Lower lobe of right lung (tissue), 2 donors: ENCODE measurements around the gene CEMIP2. TPM values are rescaled to one million over a fixed set of nuclear protein-coding genes. Genes with fewer than 3 reads are reported as not detected.
A peak's percentile ranks its signal among the peaks of the same experiment; 100 is the strongest.

ENCODE experiments used
- ATAC-seq, 2 donors: fragments of 200-7000 bp; cut with Tn5 transposase; one replicate each; pipeline ENCODE4 v1.9.1; 2020 to 2022; ENCODE audit warnings: mild to moderate bottlenecking in 2 of 2, moderate library complexity in 2 of 2
- DNase-seq: peaks from one replicate; pipeline ENCODE4 v3.0.0-alpha.2; 2020
- H3K27ac ChIP-seq: fragments of 200-600 bp; one replicate; pipeline ENCODE4 v1.8.0; 2022
- H3K27me3 ChIP-seq: fragments of 200-600 bp; one replicate; pipeline ENCODE4 v1.8.0; 2022; ENCODE audit warnings: low read depth
- H3K36me3 ChIP-seq: fragments of 200-600 bp; one replicate; pipeline ENCODE4 v1.8.0; 2022; ENCODE audit warnings: mild to moderate bottlenecking
- H3K4me1 ChIP-seq: fragments of 200-600 bp; one replicate; pipeline ENCODE4 v1.8.0; 2022
- H3K4me3 ChIP-seq: fragments of 200-600 bp; one replicate; pipeline ENCODE4 v1.8.0; 2022; ENCODE audit warnings: mild to moderate bottlenecking
- H3K9me3 ChIP-seq: fragments of 200-600 bp; one replicate; pipeline ENCODE4 v1.8.0; 2022
- intact Hi-C: fragments of 100-400 bp; cut with DNase I; formaldehyde crosslinking; loops from one replicate; pipeline ENCODE4 v1.11.0; 2022
- long read RNA-seq: library from polyadenylated mRNA; unstranded; transcript quantifications from one replicate; pipeline ENCODE4 v2.0.0, GENCODE V29; 2021
- total RNA-seq: library from RNA; stranded (reverse); fragmentation: NEBNext Ultra II Directional; extraction: Animal tissue kit (Norgen Biotek cat#: 25700); gene quantifications from one replicate; pipeline ENCODE4 v1.2.1, GENCODE V29; 2021
- TF ChIP-seq, protein P1 (sequence below): fragments of 200-600 bp; IDR thresholded peaks from one replicate; pipeline ENCODE4 v1.8.0; 2022; ENCODE audit warnings: antibody characterized with exemption, mild to moderate bottlenecking
- donor health status: DM: no; HTN: yes; CAD: no; lungs with severe emphysema.

CEMIP2 gene, protein sequence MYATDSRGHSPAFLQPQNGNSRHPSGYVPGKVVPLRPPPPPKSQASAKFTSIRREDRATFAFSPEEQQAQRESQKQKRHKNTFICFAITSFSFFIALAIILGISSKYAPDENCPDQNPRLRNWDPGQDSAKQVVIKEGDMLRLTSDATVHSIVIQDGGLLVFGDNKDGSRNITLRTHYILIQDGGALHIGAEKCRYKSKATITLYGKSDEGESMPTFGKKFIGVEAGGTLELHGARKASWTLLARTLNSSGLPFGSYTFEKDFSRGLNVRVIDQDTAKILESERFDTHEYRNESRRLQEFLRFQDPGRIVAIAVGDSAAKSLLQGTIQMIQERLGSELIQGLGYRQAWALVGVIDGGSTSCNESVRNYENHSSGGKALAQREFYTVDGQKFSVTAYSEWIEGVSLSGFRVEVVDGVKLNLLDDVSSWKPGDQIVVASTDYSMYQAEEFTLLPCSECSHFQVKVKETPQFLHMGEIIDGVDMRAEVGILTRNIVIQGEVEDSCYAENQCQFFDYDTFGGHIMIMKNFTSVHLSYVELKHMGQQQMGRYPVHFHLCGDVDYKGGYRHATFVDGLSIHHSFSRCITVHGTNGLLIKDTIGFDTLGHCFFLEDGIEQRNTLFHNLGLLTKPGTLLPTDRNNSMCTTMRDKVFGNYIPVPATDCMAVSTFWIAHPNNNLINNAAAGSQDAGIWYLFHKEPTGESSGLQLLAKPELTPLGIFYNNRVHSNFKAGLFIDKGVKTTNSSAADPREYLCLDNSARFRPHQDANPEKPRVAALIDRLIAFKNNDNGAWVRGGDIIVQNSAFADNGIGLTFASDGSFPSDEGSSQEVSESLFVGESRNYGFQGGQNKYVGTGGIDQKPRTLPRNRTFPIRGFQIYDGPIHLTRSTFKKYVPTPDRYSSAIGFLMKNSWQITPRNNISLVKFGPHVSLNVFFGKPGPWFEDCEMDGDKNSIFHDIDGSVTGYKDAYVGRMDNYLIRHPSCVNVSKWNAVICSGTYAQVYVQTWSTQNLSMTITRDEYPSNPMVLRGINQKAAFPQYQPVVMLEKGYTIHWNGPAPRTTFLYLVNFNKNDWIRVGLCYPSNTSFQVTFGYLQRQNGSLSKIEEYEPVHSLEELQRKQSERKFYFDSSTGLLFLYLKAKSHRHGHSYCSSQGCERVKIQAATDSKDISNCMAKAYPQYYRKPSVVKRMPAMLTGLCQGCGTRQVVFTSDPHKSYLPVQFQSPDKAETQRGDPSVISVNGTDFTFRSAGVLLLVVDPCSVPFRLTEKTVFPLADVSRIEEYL (N-terminal part only)
- 152 TPM for total RNA-seq
- long read RNA-seq, full-length matches to known transcripts, result 16 of 55 reads
- long read RNA-seq, partial matches to known transcripts, result 15 of 55 reads
- long read RNA-seq, other reads (novel, unspliced or antisense), result 24 of 55 reads

DNA sequence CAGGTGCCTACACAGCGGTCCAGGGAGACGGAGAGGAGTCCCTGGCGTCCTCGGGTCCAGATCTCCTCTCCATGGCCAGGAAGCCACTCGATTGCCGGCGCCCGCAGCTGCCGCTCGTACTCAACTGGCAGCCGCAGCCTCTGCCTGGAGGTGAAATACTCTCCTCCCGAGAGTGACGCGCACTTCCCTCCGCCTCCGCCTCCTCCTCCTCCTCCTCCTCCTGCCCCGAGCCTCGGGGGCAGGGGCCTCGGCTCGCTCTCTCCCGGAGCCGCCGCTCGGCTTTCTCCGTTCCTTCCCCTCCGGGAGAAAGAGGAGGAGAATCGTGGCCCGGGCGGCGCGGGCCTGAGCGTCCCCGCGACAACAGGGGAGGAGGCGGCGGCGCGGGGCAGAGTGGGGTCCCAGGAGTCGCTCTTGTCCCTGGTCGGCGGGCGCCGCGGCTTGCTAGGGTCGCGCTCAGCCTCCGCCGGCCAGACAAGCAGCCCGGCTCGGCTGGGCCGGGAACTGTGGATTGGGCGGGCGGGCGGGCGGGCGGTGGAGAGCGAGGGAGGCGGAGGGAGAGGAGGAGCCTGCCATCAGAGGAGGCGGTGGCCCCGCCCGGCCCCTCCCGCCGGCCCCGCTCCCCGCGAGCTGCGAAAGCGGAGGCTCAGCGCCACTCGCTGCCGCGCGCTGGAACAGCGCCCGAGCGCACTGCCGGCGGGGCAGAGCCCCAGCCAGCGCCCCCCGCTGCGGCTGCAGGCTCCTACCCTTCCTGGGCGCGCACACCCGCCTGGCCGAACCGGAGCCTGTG lies at the start of gene CEMIP2:
Gene CEMIP2, minus strand, starts transcription at position 126 of the 787 bp plus-strand sequence. CDS start 18,140 bp downstream, outside the sequence.
- Histone ChIP-seq H3K27me3 (no peaks in the 10 kb centered on the region), H3K9me3 (no peaks in the 10 kb centered on the region), H3K4me1 (peaks cover 43% of the 10 kb centered on the region), H3K36me3 (no peaks in the 10 kb centered on the region), H3K27ac (peak within 1 kb of the TSS; percentile 96), H3K4me3 (peak within 1 kb of the TSS; percentile 88)
- ATAC-seq (peak; percentile 91 to 95), DNase-seq (peak; percentile 94)
- intact Hi-C loops, result loop anchor here (10.0 kb wide), 1 partner anchor 164 kb away; no protein-coding TSS in a partner anchor
- TF ChIP-seq, protein P1, sequence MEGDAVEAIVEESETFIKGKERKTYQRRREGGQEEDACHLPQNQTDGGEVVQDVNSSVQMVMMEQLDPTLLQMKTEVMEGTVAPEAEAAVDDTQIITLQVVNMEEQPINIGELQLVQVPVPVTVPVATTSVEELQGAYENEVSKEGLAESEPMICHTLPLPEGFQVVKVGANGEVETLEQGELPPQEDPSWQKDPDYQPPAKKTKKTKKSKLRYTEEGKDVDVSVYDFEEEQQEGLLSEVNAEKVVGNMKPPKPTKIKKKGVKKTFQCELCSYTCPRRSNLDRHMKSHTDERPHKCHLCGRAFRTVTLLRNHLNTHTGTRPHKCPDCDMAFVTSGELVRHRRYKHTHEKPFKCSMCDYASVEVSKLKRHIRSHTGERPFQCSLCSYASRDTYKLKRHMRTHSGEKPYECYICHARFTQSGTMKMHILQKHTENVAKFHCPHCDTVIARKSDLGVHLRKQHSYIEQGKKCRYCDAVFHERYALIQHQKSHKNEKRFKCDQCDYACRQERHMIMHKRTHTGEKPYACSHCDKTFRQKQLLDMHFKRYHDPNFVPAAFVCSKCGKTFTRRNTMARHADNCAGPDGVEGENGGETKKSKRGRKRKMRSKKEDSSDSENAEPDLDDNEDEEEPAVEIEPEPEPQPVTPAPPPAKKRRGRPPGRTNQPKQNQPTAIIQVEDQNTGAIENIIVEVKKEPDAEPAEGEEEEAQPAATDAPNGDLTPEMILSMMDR, result peak; percentile 55

DNA sequence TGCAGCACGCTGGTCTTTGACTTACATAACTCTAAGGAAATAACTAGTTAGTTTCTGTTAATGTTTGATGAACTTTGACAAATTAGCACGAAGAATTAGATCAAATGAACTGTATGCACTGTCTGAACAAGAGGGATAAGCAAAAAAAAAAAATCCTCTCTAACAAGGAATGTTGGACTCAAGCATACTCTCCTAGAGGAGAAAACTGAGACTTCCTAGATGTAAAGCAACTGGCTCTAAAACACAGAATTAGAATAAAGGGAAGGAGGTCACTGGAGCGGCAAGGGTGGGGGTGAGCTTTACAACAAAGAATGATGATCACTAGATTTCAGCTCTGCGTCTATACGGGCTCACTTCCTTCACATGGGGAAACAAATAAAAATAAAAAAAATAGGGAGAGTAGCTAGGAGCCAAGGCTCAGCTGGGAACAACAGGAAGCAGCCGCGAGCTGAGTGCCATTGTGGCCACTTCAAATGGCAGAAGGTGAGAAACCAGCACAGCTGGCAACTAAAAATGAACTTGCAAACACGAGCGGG lies 48.7 kb upstream of the CEMIP2 start:
- Histone ChIP-seq H3K36me3 (no peaks in the 10 kb centered on the region), H3K4me3 (no peak overlapping the region), H3K9me3 (no peaks in the 10 kb centered on the region), H3K4me1 (no peaks in the 10 kb centered on the region), H3K27me3 (no peaks in the 10 kb centered on the region), H3K27ac (no peak overlapping the region)
- intact Hi-C loops, result no loop called here
- DNase-seq, result peak; percentile 57
- TF ChIP-seq, protein P1, result no peak
- peak in 1 of 2 donors; percentile 40 for ATAC-seq

DNA sequence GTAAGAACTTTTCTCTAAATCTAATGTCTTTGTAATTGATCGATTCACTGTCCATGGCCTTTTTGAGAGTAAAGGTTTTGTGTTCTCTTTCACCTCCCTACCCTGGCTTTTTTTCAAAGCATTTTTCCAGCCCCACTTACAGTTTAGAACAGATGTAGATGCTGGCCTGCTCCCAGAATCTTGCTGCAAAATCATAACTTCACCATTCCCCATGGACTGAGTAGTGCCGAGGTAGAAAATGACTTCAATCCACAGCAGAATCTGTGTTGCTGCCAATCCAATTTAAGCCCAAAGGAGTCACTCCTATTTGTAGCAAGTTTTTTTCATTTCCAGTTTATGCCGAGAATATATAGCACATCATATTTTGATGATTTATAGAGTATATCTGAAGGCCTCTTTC lies 46.5 kb upstream of the CEMIP2 start:
- no peak for DNase-seq
- no peak overlapping the region for H3K27ac ChIP-seq

DNA sequence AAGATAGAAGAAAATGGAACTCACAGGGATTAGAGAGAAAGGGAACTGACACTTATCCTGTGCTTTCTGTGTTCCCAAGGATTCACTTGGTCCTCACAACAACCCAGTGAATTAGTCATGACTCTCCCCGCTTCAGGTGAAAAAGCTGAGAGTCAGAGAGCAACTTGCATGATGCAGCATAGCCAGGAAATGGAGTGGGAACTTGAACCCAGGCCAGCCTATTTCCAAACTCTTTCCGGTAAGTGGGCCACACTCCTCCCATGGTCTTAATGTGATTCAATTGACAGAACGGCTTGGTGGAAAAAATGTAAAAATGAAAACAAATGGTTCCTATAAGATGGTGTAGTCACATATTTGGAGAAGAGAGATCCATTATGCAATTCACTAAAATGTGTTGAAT lies 45.9 kb upstream of the CEMIP2 start:
- TF ChIP-seq, protein P1, result no peak
- Histone ChIP-seq H3K4me1 (no peaks in the 10 kb centered on the region), H3K36me3 (no peaks in the 10 kb centered on the region), H3K27me3 (no peaks in the 10 kb centered on the region), H3K4me3 (no peak overlapping the region), H3K27ac (no peak overlapping the region), H3K9me3 (no peaks in the 10 kb centered on the region)
- ATAC-seq (no peak), DNase-seq (no peak)
- intact Hi-C loops, result no loop called here

More for the DNA sequence above, 46.5 kb upstream of the CEMIP2 start:
- Histone ChIP-seq H3K36me3 (no peaks in the 10 kb centered on the region), H3K27me3 (no peaks in the 10 kb centered on the region), H3K9me3 (no peaks in the 10 kb centered on the region), H3K4me1 (no peaks in the 10 kb centered on the region), H3K4me3 (no peak overlapping the region)
- intact Hi-C loops, result no loop called here
- no peak for ATAC-seq
- TF ChIP-seq, protein P1, result no peak
